Activated CD4-positive, alpha-beta T cell treated with anti-CD3 and anti-CD28 coated beads for 1 hour (primary cell): Measurements from ENCODE around the gene CCDC34.

Experiments
- DNase-seq: peaks from one replicate; pipeline ENCODE4 v3.0.0-alpha.2; 2020

The CCDC34 gene, protein sequence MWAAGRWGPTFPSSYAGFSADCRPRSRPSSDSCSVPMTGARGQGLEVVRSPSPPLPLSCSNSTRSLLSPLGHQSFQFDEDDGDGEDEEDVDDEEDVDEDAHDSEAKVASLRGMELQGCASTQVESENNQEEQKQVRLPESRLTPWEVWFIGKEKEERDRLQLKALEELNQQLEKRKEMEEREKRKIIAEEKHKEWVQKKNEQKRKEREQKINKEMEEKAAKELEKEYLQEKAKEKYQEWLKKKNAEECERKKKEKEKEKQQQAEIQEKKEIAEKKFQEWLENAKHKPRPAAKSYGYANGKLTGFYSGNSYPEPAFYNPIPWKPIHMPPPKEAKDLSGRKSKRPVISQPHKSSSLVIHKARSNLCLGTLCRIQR

DNA sequence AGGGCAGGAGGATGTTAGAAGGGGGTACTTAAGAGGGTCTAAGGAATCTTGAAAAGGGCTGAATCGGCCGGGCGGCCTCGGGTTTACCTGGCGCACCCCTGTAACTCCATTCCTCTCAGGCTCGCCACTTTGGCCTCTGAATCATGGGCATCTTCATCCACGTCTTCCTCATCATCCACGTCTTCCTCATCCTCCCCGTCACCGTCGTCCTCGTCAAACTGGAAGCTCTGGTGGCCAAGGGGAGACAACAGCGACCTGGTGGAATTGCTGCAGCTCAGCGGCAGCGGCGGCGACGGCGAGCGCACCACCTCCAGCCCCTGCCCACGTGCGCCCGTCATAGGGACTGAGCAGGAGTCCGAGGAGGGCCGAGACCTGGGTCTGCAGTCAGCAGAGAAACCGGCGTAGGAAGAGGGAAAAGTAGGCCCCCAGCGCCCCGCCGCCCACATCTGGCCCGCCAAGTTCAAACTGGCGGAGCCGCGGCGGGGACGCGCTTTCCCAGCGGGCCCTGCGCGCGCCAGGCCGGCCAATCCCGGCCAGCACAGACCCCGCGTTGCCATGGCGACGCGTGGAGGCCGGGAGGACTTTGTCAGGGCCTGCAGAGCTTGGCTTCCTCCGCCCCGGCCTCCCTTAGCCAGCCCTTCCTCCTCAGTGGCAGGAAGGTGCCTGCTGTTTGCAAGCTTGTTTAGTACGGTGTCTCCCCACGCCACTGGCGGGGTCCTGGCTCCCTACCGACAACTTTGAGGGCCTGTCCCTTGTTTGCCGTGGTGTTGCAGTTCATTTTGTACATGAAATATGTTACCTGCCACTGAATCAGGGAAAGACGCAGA is at the start of gene CCDC34:
TSS of gene CCDC34 (minus strand) at position 467 of the 827 bp plus-strand sequence. CDS start at position 446, 21 bp downstream.
- peak; percentile 75 for DNase-seq

DNA sequence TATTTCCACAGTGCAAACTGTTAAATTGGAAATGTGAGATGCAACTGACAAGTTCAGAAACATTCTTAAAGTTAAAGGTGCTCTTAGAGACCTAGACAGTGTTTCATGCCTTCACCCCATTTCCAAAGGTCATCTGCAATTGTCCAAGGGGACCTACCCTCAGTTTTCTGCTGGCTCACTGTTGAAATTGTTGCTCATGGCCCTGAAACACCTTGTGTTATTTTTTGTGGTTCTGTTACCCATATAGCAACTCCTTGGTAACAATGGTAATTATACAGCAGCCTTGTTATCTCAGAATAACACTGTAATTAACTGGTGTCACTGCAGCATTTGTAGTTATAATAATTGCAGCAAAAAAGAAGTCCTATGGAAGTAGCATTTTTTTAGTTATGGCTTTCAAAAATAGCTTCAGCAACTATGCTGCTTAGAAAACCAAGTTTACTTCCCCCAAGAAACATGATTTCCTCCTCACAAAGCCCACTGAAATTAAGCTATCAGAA is 49.2 kb upstream of the CCDC34 start:
- no peak for DNase-seq

DNA sequence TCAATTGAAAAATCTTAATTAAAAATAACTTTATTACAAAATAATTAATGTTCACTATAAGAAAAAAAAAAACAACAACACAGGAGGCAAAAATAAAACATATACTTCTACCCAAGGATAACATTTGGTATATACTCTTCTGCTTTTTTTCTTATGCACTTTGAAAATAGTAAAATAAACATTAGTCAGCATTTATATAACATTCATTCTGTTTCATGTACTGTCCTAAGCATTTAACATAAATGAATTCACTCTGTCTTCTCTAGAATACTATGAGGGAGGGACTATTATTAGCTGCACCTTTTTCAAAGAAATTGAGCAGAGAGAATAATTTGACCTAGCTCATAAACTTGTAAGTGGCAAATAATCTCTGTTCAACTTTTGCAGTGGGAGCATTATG is 48.3 kb upstream of the CCDC34 start:
- DNase-seq = no peak

DNA sequence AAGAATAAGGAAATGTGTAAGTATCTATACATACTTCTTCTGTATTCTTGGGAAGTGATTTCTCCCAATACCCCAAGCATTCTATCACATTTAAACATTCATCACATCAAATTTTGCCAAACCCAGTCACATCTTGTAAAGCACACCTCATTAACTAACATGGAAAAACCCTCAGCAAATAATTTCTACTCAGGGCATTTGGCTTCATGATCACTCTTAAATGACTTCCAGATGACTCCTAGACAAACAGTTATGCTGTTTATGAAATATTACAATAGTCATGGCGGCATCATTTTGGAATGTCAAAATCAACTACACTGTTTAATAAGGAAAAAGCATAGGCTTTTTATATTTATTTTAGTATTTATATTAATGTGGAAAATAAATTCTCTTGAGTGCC is 47.3 kb upstream of the CCDC34 start:
- DNase-seq = no peak

DNA sequence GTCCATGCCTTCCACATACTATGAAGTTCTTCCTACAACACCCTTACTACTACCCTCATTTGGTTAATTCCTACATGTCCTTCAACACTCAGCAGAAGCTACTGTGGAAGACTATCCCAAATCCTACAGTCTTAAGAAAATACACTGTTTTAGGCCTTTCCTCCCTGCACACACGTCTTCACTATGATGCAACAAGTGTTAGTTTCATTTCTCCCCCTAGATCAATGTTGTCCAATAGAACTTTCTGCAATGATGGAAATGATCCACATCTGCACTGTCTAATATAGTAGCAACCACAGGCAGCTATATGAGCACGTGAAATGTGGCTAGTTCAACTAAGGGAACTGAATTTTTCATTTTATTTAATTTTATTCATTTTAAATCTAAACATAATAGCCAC is 46.7 kb upstream of the CCDC34 start:
- DNase-seq = no peak

DNA sequence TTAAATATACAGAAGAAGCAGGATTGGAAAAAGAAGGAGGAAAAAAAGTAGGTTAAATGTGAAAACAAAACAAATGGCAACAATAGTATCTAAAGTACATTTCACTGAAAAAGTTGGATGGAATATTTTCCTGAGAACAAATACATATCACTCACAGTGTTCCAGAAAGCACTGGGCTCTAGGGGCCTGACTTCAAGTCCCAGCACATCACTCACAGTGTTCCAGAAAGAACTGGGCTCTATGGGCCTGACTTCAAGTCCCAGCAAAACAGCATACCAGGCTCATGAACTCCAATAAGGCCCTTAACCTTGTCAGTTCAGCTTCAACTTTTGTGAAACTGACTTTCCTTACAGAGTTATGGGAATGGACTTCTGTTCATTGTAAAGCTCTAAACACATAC is 46.0 kb upstream of the CCDC34 start:
- DNase-seq = no peak

DNA sequence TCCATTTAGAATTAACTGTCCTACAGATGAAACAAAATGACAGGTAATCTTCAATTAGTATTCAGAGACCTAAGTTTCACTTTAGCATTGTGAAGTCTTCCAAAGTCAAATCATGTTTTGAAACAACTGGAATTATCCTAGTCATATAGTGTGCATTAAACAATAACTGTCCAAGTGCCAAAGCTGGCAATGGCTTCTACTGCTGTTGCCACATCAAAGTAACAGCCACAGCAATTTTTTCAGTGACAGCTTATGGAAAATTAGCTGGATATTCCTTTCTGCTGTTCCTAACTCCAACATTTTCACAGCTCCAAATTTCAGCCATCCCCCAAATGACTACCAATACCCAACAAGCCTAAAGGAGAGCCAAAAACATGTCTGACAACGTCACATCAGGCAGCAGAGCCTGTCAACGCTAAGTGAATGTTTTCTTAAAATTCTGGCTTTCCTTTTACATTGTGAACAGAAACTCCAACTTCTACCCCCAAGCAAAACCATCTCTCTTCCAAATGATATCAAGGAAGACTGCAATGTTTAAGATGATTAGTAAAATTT is 45.3 kb upstream of the CCDC34 start:
- DNase-seq = no peak

DNA sequence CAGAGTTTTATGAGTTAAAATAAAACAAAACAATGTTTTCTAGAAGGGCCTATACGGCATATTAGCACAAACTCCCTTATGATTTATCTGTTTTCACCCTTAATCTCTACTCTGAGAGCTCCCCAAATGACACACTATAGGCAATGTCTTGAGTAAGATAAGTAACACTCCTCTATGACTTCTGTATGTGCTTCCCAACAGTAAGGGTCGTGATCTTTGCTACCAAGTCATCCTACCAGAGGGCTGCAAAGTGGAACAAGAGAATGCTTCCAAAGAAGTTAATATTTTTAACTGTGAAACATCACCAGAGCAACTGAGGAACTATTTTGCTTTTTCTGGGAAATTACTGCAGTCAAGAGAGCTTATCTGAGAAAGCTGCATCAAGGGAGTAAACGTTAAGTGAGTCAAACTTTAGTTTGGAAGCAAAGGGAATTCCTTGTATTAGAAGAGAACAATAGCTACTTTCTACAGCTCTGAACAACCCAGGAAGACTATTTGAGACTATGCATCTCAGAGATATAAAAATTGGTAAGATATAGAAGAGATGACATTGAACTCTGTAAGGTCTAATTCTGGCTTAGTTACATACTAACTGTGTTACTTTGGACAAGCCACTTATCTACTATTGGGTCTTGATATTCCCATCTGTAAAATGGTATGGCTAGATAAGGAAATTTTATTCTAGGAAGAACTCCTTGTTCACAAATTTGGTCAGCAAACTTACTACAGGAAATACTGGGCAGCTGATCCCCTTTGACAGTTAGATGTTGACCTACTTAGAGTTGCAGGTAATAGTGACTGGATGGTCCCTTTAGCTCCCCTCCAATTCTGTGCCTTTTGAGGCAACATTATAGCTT is 43.7 kb upstream of the CCDC34 start:
- DNase-seq = no peak

DNA sequence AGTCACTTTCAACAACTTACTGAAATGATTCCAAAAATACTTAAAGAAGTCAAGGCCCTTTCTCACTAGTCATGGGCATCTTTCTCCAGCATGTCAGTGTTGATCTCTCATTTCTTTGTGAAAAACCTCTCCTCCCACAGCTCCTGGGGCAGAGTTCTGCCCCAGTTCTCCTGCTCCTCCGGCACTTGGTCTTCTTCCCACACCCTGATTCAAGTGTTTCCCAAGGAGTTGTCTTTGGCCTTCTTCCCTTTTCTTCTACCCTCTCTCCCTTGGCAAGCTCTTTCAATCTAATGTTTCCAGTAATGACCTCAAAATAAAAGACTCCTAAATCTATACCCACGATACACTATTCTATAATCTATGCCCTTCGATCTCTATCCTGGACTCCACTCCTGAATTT is 42.1 kb upstream of the CCDC34 start:
- DNase-seq = no peak

DNA sequence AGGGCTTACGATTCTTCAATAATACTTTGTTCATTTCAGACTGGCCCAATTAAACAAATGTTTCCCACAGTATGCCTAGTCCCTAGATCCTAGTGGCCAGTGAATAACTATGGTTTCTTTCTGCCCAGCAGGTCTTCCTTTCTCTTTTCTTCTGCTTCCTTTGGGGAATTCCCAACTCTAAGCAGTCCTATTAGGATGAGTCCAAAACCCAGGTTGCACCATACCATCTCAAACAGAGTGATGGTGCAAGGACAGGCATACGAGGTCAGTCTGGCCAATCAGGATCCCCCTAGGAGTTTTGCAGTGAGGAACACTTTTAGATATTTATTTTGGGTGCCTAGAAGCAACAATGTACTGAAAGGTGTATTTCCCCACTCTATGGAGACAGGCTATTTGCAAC is 41.4 kb upstream of the CCDC34 start:
- DNase-seq = no peak

DNA sequence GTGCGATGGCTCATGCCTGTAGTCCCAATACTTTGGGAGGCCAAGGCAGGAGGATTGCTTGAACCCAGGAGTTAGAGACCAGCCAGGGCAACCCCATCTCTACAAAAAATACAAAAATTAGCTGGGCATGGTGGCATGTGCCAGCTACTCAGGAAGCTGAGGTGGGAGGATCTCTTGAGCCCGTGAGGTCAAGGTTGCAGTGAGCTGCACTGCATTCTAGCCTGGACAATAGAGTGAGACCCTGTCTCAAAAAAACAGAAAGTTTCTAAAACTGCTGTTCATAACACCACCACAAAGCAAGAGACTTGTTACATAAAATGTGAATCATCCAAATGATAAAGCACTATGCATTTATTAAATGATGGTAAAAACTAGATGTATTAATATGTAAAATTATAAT is 40.2 kb upstream of the CCDC34 start:
- DNase-seq = no peak

DNA sequence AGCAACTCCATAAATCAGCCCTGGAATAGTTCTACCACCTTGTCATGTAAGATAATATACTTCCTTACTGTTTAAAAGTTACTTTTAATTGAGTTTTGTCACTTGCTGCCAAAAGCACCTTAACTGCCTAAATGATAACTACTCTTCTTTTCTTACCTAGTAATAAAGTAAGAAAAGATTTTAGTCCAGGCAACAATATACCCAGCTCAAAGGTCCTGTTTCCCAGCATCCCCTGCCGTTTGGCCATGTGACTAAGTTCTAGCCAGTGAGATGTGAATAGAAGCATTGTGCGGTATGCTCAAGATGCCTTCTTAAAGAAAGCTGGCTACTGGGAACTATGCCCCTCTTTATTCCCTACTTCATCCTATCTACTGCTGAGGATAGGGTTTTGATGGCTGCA is 39.4 kb upstream of the CCDC34 start:
- DNase-seq = no peak

DNA sequence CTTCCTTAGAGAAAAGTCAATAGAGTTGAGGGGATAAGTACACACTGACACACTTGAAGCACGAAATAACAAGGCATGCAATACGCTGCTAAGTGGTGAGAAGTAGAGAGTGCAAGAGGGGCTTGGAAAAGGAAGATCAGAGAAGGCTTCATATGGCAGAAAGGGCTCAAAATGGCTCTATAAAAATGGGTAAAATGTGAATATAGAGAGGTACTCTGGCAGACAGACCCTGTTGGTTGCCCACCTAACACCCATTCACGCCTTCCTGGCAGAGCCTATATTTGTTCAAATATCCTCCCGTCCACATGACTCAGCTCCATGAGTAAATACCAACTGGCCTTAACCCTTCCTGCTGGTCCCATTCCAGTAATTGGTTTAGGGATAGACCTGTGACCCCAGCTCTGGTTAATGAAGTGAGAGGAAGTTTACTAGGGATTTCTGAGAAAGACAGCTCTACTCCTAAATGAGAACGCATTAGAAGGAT is 38.9 kb upstream of the CCDC34 start:
- DNase-seq = no peak

DNA sequence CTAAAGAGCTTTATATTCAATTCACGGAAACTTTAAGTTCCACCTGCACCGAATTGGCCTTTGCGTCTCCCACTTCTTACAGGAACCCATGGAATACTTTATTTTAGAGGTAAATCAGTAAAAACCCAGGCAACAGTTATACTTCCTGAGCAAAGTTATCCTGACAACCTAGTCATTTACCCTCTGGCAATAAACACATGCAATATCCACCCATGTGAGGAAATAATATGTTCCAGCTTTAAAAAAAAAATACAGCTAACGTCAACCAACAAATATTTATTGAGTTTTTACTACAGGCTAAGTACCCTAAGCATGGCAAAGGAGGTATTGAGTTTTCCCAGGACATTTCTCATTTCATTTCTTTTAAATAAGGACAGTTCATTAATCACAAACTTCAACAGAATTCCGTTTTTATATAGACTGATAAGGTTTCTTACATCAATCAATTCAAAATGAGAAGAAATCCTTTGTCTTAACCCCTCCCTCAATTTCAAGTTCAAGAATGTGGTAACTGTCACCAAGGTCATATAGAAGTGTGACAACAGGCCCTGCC is 38.3 kb upstream of the CCDC34 start:
- DNase-seq = no peak

DNA sequence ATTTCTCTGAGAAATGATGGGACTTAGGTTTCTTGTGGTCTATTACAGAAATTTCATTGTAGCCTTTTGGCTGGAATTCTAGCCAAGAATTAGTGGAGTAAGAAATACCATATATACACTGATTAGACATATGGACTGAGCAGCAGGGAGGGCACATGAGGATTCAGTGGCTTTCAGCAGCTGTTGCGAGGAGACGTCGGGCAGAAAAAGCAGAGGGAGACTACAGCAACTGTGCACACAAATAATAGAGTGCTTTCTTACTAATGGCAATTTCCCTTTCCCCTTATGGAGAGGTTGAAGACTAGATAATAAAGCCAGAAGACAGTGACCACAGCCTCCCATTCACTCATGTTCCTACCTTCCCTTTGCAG is 35.4 kb upstream of the CCDC34 start:
- DNase-seq = no peak

DNA sequence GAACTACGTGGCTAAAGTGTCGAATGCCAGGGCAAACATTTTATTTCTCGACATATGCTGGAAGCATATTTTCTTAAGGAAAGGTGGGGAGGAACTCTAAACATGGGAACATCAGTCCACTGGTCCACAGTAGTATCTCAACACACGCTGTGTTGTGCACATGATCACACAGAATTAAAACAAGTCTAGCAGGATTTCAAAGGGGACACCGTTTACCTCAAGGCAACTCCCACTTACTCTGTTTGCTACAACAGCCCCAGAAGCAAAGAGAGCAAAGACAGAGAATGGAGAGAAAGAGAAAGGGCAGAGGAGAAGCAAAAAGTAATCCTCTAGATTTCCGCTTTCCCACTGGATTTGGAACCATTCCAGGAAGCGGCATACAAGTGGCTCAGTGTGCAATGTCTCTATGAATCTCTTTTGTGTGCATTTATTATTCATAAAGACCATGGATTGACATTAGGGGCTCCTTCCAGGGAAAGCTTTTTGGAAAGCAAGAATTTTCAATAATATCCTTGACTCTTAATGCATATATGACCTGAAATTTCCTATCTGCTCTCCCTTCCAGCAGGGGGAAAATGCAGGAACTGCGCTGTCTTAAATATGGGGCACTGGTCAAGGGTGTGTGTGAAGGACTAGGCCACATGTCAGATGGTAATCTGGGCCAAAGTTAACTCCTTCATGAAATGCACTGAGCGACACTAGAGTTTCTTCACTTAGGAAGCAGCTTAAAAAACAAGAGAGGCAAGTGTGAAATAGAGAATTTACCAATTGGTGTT is 34.8 kb upstream of the CCDC34 start:
- no peak for DNase-seq

DNA sequence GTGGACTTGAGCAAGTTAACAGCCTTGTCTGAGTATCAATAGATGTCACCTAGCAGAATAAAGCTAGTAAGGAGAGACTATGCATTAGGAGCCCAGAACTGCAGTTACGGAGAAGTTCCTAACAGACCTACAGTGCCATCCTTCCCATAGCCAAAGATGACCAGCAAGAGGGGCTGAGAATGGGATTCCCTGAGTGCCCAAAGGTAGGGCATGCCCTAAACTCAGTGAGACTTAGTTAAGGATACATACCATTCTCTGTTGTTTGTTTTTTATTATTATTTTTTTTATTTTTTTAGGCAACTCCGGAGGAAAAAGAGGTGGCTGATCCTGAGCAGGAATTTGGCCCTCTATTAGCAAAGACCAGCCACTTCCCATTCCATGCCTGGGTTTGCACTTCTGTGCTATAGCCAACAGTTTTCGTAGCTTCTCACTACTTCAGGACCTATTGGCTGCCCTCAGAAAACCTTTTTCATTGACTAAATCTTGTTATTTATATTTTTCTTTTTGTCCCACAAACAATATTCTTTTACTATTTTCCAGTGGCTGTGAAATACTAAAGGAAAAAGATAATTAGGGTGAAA is 33.3 kb upstream of the CCDC34 start:
- no peak for DNase-seq

DNA sequence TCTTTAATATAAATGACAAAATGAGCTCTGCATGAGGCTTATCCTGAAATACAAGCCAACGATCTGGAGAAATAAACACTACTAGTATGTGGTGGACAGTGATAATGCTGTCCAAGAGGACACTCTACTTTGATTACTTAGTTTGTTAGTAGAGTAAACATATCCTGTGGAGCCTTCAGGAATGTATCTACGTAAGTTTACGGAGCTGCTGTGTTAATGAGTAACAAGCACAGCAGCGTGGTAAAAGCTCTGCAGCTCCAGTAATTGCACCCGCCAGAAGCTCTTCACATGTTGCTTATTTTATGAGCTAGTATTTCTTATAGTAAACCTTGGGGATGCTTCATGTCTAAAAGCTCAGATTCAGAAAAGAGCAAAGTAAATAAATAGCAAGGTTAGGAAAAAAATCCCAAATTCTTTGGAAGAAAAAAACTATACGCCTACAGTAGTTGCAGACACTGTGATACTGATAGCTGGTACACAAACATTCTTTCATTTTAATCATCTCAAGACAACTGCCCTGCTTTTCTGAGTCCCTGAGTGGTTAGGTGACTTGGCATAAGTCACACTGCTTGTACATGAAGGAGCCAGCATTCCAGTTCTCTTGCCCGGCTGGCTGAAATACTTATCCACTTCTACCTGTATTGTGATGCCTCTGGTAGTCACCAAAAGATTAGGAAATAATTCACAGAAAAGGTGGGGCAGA is 32.7 kb upstream of the CCDC34 start:
- DNase-seq = no peak

DNA sequence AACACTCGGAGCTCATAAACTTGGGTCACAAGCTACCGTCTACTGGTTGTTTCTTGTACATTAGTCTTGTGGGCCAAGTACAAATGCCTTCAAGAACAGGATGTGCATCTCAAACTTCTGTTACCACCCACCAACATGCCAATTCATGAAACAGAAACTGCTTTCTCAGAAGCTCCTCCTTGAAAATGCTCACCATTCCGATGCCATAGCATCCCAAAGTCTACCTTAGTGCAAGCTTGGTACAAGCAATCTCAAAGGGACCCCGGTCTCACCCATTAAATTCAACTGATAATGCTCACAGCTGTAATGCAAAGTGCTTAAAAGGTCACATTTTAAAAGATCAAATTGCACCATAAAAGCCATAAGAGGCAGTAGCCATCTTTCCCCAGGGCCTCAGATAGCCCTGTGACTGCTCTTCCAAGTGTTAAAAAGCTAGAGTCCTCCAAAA is 31.8 kb upstream of the CCDC34 start:
- no peak for DNase-seq
